ENCODE results near the gene TAB3.

Gene TAB3

GRCh38 chrX:30786374-30786773 lies 102.7 kb downstream of the TAB3 start:
- TF ChIP-seq POLR2AphosphoS5 (IDR thresholded peaks at IDR 0.05; ENCODE audit: low read depth, low read length) (no peak), SIN3A (IDR thresholded peaks at IDR 0.05; ENCODE audit: borderline replicate concordance, insufficient read depth, low read length) (no peak), FOXP2 (optimal IDR thresholded peaks at IDR 0.05; ENCODE audit: borderline replicate concordance, extremely low read depth, extremely low read length, insufficient read depth) (no peak), REST (IDR thresholded peaks at IDR 0.05; ENCODE audit: insufficient read depth in 1 of 2, low read depth in 2 of 2, low read length in 2 of 2) (no peak), TAF1 (IDR thresholded peaks at IDR 0.05; ENCODE audit: borderline replicate concordance, insufficient read depth, low read length) (no peak)

- no peak for TF ChIP-seq FOXP2 (optimal IDR thresholded peaks at IDR 0.05; ENCODE audit: borderline replicate concordance, extremely low read depth, extremely low read length, insufficient read depth)
- no peak for TF ChIP-seq REST (IDR thresholded peaks at IDR 0.05; ENCODE audit: insufficient read depth in 1 of 2, low read depth in 2 of 2, low read length in 2 of 2)
- no peak for TF ChIP-seq TAF1 (IDR thresholded peaks at IDR 0.05; ENCODE audit: borderline replicate concordance, insufficient read depth, low read length)
- TF ChIP-seq SIN3A (IDR thresholded peaks at IDR 0.05; ENCODE audit: borderline replicate concordance, insufficient read depth, low read length): no peak
- TF ChIP-seq POLR2AphosphoS5 (IDR thresholded peaks at IDR 0.05; ENCODE audit: low read depth, low read length): no peak
These were observed 107.2 kb downstream of the TAB3 start for GRCh38 chrX:30781711-30782444.

GRCh38 chrX:30779453-30780030 lies 109.5 kb downstream of the TAB3 start:
- TF ChIP-seq SIN3A (IDR thresholded peaks at IDR 0.05; ENCODE audit: borderline replicate concordance, insufficient read depth, low read length) (no peak), TAF1 (IDR thresholded peaks at IDR 0.05; ENCODE audit: borderline replicate concordance, insufficient read depth, low read length) (no peak), POLR2AphosphoS5 (IDR thresholded peaks at IDR 0.05; ENCODE audit: low read depth, low read length) (no peak), REST (IDR thresholded peaks at IDR 0.05; ENCODE audit: insufficient read depth in 1 of 2, low read depth in 2 of 2, low read length in 2 of 2) (no peak), FOXP2 (optimal IDR thresholded peaks at IDR 0.05; ENCODE audit: borderline replicate concordance, extremely low read depth, extremely low read length, insufficient read depth) (no peak)

- no peak for TF ChIP-seq POLR2AphosphoS5 (IDR thresholded peaks at IDR 0.05; ENCODE audit: low read depth, low read length)
- TF ChIP-seq TAF1 (IDR thresholded peaks at IDR 0.05; ENCODE audit: borderline replicate concordance, insufficient read depth, low read length): no peak
- no peak for TF ChIP-seq SIN3A (IDR thresholded peaks at IDR 0.05; ENCODE audit: borderline replicate concordance, insufficient read depth, low read length)
- no peak for TF ChIP-seq FOXP2 (optimal IDR thresholded peaks at IDR 0.05; ENCODE audit: borderline replicate concordance, extremely low read depth, extremely low read length, insufficient read depth)
- TF ChIP-seq REST (IDR thresholded peaks at IDR 0.05; ENCODE audit: insufficient read depth in 1 of 2, low read depth in 2 of 2, low read length in 2 of 2): no peak
These were observed 111.5 kb downstream of the TAB3 start for GRCh38 chrX:30777575-30777974.
